Fibroblast of lung (primary cell): Measurements from ENCODE around the gene MAGEH1. TPM values are rescaled to one million over a fixed set of nuclear protein-coding genes. Genes with fewer than 3 reads are reported as not detected.

Experiments used
- DNase-seq, 2 donors: peaks; one replicate each; pipeline versions ENCODE4 v3.0.0 to v3.0.0-alpha.2; 2010; ENCODE audit warnings: low read depth in 2 of 2
- H2AFZ ChIP-seq: 2 replicates; pipeline ENCODE4 v1.5.1; 2012; ENCODE audit warnings: low read length, control low read depth, inconsistent platforms
- H3K27ac ChIP-seq: 2 replicates; pipeline ENCODE4 v1.5.1; 2011; ENCODE audit warnings: low read length, control low read depth; ENCODE audit not compliant: insufficient read depth
- H3K27me3 ChIP-seq: 2 replicates; pipeline ENCODE4 v1.5.1; 2011; ENCODE audit warnings: mild to moderate bottlenecking, low read length; ENCODE audit not compliant: control insufficient read depth, insufficient read depth
- H3K36me3 ChIP-seq: 2 replicates; pipeline ENCODE4 v1.5.1; 2011; ENCODE audit warnings: low read length; ENCODE audit not compliant: control insufficient read depth, insufficient read depth
- H3K4me1 ChIP-seq: 2 replicates; pipeline ENCODE4 v1.5.1; 2011; ENCODE audit warnings: low read length; ENCODE audit not compliant: control insufficient read depth, insufficient read depth; ENCODE audit errors: extremely low read depth
- H3K4me2 ChIP-seq: 2 replicates; pipeline ENCODE4 v1.5.1; 2011; ENCODE audit warnings: low read length, control low read depth; ENCODE audit not compliant: insufficient read depth; ENCODE audit errors: extremely low read depth
- H3K4me3 ChIP-seq, 4 experiments: fragments of 200-600 bp in 1 of 4; sonication (generic) in 1 of 4; replicated peaks in 1 of 4; 2 replicates each; pipeline ENCODE4 v1.5.1; 2011 to 2016; ENCODE audit warnings: low read length in 4 of 4, low read depth in 3 of 4, mild to moderate bottlenecking in 3 of 4, control low read depth in 2 of 4, inconsistent platforms in 1 of 4, mixed read lengths in 1 of 4; ENCODE audit not compliant: insufficient read depth in 1 of 4; ENCODE audit errors: control extremely low read depth in 1 of 4
- H3K79me2 ChIP-seq: 2 replicates; pipeline ENCODE4 v1.5.1; 2012; ENCODE audit warnings: mild to moderate bottlenecking, low read length, inconsistent platforms; ENCODE audit not compliant: control insufficient read depth, insufficient read depth
- H3K9ac ChIP-seq: 2 replicates; pipeline ENCODE4 v1.5.1; 2011; ENCODE audit warnings: mild to moderate bottlenecking, low read length, control low read depth; ENCODE audit not compliant: insufficient read depth
- H3K9me3 ChIP-seq: 2 replicates; pipeline ENCODE4 v1.5.1; 2012; ENCODE audit warnings: low read depth, low read length; ENCODE audit not compliant: control insufficient read depth, insufficient read depth
- H4K20me1 ChIP-seq: 2 replicates; pipeline ENCODE4 v1.5.1; 2011; ENCODE audit warnings: low read length; ENCODE audit not compliant: control insufficient read depth, insufficient read depth; ENCODE audit errors: extremely low read depth
- EZH2 ChIP-seq: IDR thresholded peaks from 2 replicates; pipeline ENCODE4 v1.5.1; 2012; ENCODE audit warnings: low read length, control low read depth, mild to moderate bottlenecking; ENCODE audit errors: missing control alignments
- polyA plus RNA-seq, 2 donors: library from polyadenylated mRNA; depleted of rRNA in 1 of 2; stranded (reverse) in 1 of 2; unstranded in 1 of 2; fragments of >200 nt; gene quantifications; 2 replicates each; pipeline ENCODE4 v1.2.1, GENCODE V29; 2011 to 2012; ENCODE audit warnings: missing spikeins in 1 of 2
- total RNA-seq: library from RNA; depleted of rRNA; stranded (reverse); fragments of >200 nt; gene quantifications from 2 replicates; pipeline ENCODE4 v1.2.1, GENCODE V29; 2014
- TF ChIP-seq, protein P1 (sequence below), 2 donors: IDR thresholded peaks in 1 of 2; conservative IDR thresholded peaks in 1 of 2; 1 replicate in 1 of 2; 2 replicates in 1 of 2; pipeline ENCODE4 v1.5.1; 2011 to 2012; ENCODE audit warnings: low read length in 2 of 2, control low read depth in 1 of 2, inconsistent platforms in 1 of 2, low read depth in 1 of 2, mild to moderate bottlenecking in 1 of 2

MAGEH1 gene
- total and polyA plus RNA-seq, 2 donors (not counting 1 experiment from before 2014, with no cell fraction given), result 16.5 to 38.5 TPM

DNA sequence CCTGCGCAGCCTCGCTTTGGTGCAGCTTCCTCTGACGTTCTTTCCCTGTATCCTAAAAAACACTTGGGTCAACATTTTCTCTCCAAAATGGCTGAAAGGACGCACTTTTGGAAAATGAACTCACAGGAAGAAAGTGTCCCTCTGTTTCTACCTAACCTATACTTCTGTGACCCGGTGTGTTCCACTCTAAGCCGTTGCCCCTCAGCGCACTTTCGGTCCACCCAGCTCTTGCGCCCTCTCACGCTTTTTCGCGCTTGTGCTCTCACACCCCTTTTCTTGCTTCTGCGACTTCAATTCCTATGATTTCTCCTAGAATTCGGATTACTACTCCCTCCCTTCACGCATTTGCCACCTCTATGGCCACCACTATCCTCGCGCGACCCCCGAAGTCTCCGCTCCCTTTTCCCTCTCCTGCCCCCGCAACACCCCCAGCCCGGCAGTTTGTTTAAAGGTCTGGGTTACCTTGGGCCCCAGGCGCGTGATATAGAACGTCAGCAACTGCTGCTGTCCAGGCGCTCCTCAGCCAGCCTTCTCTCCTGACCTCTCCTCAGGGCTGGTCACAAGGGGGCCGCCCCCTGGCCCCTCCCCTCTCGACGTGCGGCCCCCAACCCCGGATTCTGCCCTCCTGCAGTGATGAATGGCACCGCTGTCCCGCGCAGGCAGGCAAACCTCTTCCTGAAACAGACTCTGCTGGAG, 37.5 kb downstream of the MAGEH1 start, which contains the start of gene USP51:
Gene USP51 (minus strand): TSS at position 535 of the 696 bp plus-strand sequence. CDS start 909 bp downstream, outside the sequence.
- Histone ChIP-seq H3K79me2 (no peaks in the 10 kb centered on the region), H3K27me3 (no peaks in the 10 kb centered on the region), H2AFZ (peak within 1 kb of the TSS; percentile 91), H3K36me3 (no peaks in the 10 kb centered on the region), H3K4me3 (peak within 1 kb of the TSS; percentile 61 to 87 (median 68)), H4K20me1 (no peaks in the 10 kb centered on the region), H3K27ac (peak within 1 kb of the TSS; percentile 84), H3K9ac (peak within 1 kb of the TSS; percentile 70), H3K4me1 (no peaks in the 10 kb centered on the region), H3K9me3 (no peaks in the 10 kb centered on the region), H3K4me2 (peak within 1 kb of the TSS; percentile 69)
- peak; percentile 20 to 59 for DNase-seq
- TF ChIP-seq, protein P1, sequence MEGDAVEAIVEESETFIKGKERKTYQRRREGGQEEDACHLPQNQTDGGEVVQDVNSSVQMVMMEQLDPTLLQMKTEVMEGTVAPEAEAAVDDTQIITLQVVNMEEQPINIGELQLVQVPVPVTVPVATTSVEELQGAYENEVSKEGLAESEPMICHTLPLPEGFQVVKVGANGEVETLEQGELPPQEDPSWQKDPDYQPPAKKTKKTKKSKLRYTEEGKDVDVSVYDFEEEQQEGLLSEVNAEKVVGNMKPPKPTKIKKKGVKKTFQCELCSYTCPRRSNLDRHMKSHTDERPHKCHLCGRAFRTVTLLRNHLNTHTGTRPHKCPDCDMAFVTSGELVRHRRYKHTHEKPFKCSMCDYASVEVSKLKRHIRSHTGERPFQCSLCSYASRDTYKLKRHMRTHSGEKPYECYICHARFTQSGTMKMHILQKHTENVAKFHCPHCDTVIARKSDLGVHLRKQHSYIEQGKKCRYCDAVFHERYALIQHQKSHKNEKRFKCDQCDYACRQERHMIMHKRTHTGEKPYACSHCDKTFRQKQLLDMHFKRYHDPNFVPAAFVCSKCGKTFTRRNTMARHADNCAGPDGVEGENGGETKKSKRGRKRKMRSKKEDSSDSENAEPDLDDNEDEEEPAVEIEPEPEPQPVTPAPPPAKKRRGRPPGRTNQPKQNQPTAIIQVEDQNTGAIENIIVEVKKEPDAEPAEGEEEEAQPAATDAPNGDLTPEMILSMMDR (conservative IDR thresholded peaks at IDR 0.05 in 1 of 2, IDR thresholded peaks at IDR 0.05 in 1 of 2; ENCODE audit: low read depth in 1 of 2, low read length in 2 of 2), result peak in 1 of 2 donors; percentile 4
- no peak for TF ChIP-seq EZH2

DNA sequence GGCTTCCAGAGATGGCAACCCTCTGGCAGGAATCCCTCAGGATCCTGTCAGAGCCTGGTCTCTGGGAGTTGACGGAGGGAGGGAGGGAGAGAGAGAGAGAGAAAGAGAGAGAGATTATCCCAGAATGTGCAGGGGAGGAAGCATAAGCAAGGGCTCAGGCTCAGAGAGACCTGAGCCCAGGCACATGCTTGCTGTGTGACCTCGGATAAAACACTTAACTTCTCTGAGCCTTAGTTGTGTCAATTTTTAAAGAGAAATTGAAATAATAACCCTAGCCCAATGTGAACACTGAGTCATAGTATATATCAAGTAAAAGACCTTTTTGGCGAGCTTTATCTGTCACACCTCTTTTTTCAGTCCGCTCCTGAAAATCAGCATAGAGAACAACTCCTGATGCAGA, 38.2 kb downstream of the MAGEH1 start:
- Histone ChIP-seq H3K27me3 (no peaks in the 10 kb centered on the region), H3K9me3 (no peaks in the 10 kb centered on the region), H3K4me2 (no peak overlapping the region), H4K20me1 (no peaks in the 10 kb centered on the region), H3K27ac (no peak overlapping the region), H3K4me1 (no peaks in the 10 kb centered on the region), H3K36me3 (no peaks in the 10 kb centered on the region), H3K9ac (no peak overlapping the region), H3K4me3 (peak overlapping the region in 2 of 4 experiments; percentile 72 to 87), H2AFZ (no peak overlapping the region), H3K79me2 (no peaks in the 10 kb centered on the region)
- TF ChIP-seq, protein P1 (conservative IDR thresholded peaks at IDR 0.05 in 1 of 2, IDR thresholded peaks at IDR 0.05 in 1 of 2; ENCODE audit: low read depth in 1 of 2, low read length in 2 of 2), result no peak
- TF ChIP-seq EZH2, result no peak
- DNase-seq, result no peak

DNA sequence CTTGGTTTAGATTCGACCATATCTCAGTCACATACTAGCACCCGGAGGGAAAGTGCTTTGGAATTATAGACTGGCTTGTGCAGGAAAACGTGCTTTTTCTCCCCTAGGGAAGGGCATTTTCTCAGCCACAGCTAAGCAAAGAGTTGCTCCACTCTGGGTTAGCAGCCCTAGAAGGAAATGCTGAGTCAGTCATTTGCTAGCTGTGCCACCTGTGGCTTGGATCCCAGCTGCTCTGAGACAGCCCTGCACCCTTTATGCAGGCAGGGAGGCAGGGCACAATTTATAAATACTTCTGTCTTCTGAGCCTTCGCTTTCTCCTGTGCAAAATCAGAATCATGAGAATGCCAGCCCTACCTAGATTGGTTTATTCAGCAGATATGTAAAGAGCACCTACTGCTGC, 39.0 kb downstream of the MAGEH1 start:
- Histone ChIP-seq H3K9ac (no peak overlapping the region), H3K36me3 (no peaks in the 10 kb centered on the region), H3K79me2 (no peaks in the 10 kb centered on the region), H3K27me3 (no peaks in the 10 kb centered on the region), H4K20me1 (no peaks in the 10 kb centered on the region), H3K4me3 (no peak overlapping the region), H3K4me1 (no peaks in the 10 kb centered on the region), H3K9me3 (no peaks in the 10 kb centered on the region), H3K27ac (no peak overlapping the region), H3K4me2 (no peak overlapping the region), H2AFZ (no peak overlapping the region)
- no peak for DNase-seq
- TF ChIP-seq, protein P1 (conservative IDR thresholded peaks at IDR 0.05 in 1 of 2, IDR thresholded peaks at IDR 0.05 in 1 of 2; ENCODE audit: low read depth in 1 of 2, low read length in 2 of 2), result no peak
- TF ChIP-seq EZH2, result no peak

Other genes starting within 250 kb of the MAGEH1 start
- gene PAGE5, start 231.8 kb upstream of the MAGEH1 start, total RNA-seq, result 0.66 TPM in 1 of 2 replicates, not detected in the other
- gene PAGE5, start 231.8 kb upstream of the MAGEH1 start, polyA plus RNA-seq, result not detected in 2 replicates
- gene PAGE3, start 187.2 kb upstream of the MAGEH1 start, total RNA-seq, result not detected in 2 replicates
- gene PAGE3, start 187.2 kb upstream of the MAGEH1 start, polyA plus RNA-seq, result not detected in 2 replicates
- 1.3 TPM in 2 replicates for gene USP51, start 37.7 kb downstream of the MAGEH1 start, total RNA-seq
- gene USP51, start 37.7 kb downstream of the MAGEH1 start, polyA plus RNA-seq, result 0.95 and 1.3 TPM in 2 replicates
- not detected in 2 replicates for gene FOXR2, start 171.3 kb downstream of the MAGEH1 start, total RNA-seq
- not detected in 2 replicates for gene FOXR2, start 171.3 kb downstream of the MAGEH1 start, polyA plus RNA-seq